K562 (cell line): ENCODE data around the gene ZNF717.

Experiments used
- CEBPB ChIP-seq: fragments of 450-650 bp; IDR thresholded peaks from 2 replicates; pipeline ENCODE4 v1.6.1; 2016; ENCODE audit warnings: missing genetic modification characterization, missing compliant biosample characterization
- EZH2 ChIP-seq: IDR thresholded peaks from 2 replicates; pipeline ENCODE4 v1.6.1; 2012; ENCODE audit warnings: low read depth, mild to moderate bottlenecking, inconsistent platforms, low read length, borderline replicate concordance
- FOXP1 ChIP-seq: sonication (generic); formaldehyde crosslinking; IDR thresholded peaks from 2 replicates; pipeline ENCODE4 v1.8.0; 2022; ENCODE audit warnings: mild to moderate bottlenecking, missing genetic modification reagents
- LEF1 ChIP-seq: fragments of 450-650 bp; IDR thresholded peaks from 2 replicates; pipeline ENCODE4 v1.6.1; 2016; ENCODE audit warnings: mild to moderate bottlenecking
- NRF1 ChIP-seq, 2 experiments: fragments of 450-650 bp; IDR thresholded peaks in 1 of 2; conservative IDR thresholded peaks in 1 of 2; 2 replicates each; pipeline ENCODE4 v1.6.1; 2014; ENCODE audit warnings: mild to moderate bottlenecking in 2 of 2
- PHB2 ChIP-seq: fragments of 450-650 bp; IDR thresholded peaks from 2 replicates; pipeline ENCODE4 v1.6.1; 2017; ENCODE audit warnings: low read depth
- TCF7 ChIP-seq: sonication (generic); IDR thresholded peaks from 2 replicates; pipeline ENCODE4 v1.6.1; 2016; ENCODE audit warnings: antibody characterized with exemption, borderline replicate concordance
- YY1 ChIP-seq, 3 experiments: IDR thresholded peaks; 2 replicates each; pipeline ENCODE4 v1.6.1; 2011; ENCODE audit warnings: low read length in 2 of 3, mild to moderate bottlenecking in 2 of 3, moderate library complexity in 2 of 3, borderline replicate concordance in 1 of 3, control low read depth in 1 of 3, low read depth in 1 of 3; ENCODE audit not compliant: insufficient read depth in 3 of 3, insufficient replicate concordance in 2 of 3, control insufficient read depth in 1 of 3, insufficient read length in 1 of 3; ENCODE audit errors: extremely low read depth in 1 of 3
- TF ChIP-seq, protein P1 (sequence below), 3 experiments: IDR thresholded peaks in 2 of 3; conservative IDR thresholded peaks in 1 of 3; 2 replicates each; pipeline ENCODE4 v1.5.1; 2011 to 2012; ENCODE audit warnings: low read length in 3 of 3, mild to moderate bottlenecking in 3 of 3, control low read depth in 2 of 3, improper control_type of control experiment in 1 of 3, inconsistent platforms in 1 of 3, low read depth in 1 of 3, mixed read lengths in 1 of 3, moderate library complexity in 1 of 3; ENCODE audit not compliant: insufficient read depth in 2 of 3
- TF ChIP-seq, protein P2 (sequence below): sonication (generic); formaldehyde crosslinking; IDR thresholded peaks from 2 replicates; pipeline ENCODE4 v1.8.1; 2022; ENCODE audit warnings: missing genetic modification reagents

DNA sequence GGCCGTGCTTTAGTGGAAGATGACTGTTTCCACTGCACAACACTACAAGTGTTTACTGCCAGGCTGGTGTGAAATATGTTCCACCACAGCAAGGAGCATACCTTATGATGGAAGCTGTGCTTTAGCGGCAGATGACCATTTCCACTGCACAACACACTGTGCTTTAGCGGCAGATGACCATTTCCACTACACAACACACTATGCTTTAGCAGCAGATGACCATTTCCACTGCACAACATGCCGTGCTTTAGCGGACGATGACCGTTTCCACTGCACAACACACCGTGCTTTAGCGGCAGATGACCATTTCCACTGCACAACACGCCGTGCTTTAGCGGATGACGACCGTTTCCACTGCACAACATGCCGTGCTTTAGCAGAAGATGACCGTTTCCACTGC is 2.8 kb downstream of the ZNF717 start:
- no peak for TF ChIP-seq CEBPB (tag)
- TF ChIP-seq EZH2: no peak
- no peak for TF ChIP-seq NRF1 (conservative IDR thresholded peaks at IDR 0.05 in 1 of 2, IDR thresholded peaks at IDR 0.05 in 1 of 2)
- TF ChIP-seq FOXP1 (CRISPR knock-in tag): no peak
- TF ChIP-seq PHB2: no peak
- TF ChIP-seq LEF1: no peak
- no peak for TF ChIP-seq TCF7
- TF ChIP-seq, protein P1, sequence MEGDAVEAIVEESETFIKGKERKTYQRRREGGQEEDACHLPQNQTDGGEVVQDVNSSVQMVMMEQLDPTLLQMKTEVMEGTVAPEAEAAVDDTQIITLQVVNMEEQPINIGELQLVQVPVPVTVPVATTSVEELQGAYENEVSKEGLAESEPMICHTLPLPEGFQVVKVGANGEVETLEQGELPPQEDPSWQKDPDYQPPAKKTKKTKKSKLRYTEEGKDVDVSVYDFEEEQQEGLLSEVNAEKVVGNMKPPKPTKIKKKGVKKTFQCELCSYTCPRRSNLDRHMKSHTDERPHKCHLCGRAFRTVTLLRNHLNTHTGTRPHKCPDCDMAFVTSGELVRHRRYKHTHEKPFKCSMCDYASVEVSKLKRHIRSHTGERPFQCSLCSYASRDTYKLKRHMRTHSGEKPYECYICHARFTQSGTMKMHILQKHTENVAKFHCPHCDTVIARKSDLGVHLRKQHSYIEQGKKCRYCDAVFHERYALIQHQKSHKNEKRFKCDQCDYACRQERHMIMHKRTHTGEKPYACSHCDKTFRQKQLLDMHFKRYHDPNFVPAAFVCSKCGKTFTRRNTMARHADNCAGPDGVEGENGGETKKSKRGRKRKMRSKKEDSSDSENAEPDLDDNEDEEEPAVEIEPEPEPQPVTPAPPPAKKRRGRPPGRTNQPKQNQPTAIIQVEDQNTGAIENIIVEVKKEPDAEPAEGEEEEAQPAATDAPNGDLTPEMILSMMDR (IDR thresholded peaks at IDR 0.05 in 2 of 3, conservative IDR thresholded peaks at IDR 0.05 in 1 of 3; ENCODE audit: insufficient read depth in 2 of 3, low read depth in 1 of 3, low read length in 3 of 3): no peak
- no peak for TF ChIP-seq YY1 (IDR thresholded peaks at IDR 0.05; ENCODE audit: borderline replicate concordance in 1 of 3, control insufficient read depth in 1 of 3, extremely low read depth in 1 of 3, insufficient read depth in 3 of 3, insufficient read length in 1 of 3, insufficient replicate concordance in 2 of 3, low read depth in 1 of 3, low read length in 2 of 3)
- TF ChIP-seq, protein P2, sequence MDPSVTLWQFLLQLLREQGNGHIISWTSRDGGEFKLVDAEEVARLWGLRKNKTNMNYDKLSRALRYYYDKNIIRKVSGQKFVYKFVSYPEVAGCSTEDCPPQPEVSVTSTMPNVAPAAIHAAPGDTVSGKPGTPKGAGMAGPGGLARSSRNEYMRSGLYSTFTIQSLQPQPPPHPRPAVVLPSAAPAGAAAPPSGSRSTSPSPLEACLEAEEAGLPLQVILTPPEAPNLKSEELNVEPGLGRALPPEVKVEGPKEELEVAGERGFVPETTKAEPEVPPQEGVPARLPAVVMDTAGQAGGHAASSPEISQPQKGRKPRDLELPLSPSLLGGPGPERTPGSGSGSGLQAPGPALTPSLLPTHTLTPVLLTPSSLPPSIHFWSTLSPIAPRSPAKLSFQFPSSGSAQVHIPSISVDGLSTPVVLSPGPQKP (CRISPR knock-in tag): no peak
